Osteocyte (in vitro differentiated cells): ENCODE data around the gene HS1BP3. TPM values are rescaled to one million over a fixed set of nuclear protein-coding genes. Genes with fewer than 3 reads are reported as not detected.

Experiments used
- DNase-seq: peaks from one replicate; pipeline ENCODE4 v3.0.0; 2021; ENCODE audit warnings: mixed read lengths; ENCODE audit not compliant: unreplicated experiment; ENCODE audit errors: extremely low spot score
- H3K27ac Mint-ChIP-seq: one replicate; pipeline ENCODE4 v1.8.0; 2021; ENCODE audit warnings: mild to moderate bottlenecking, mixed read lengths; ENCODE audit not compliant: unreplicated experiment
- H3K27me3 Mint-ChIP-seq: one replicate; pipeline ENCODE4 v1.8.0; 2021; ENCODE audit warnings: mixed read lengths; ENCODE audit not compliant: unreplicated experiment
- H3K36me3 Mint-ChIP-seq: one replicate; pipeline ENCODE4 v1.8.0; 2021; ENCODE audit warnings: mixed read lengths; ENCODE audit not compliant: unreplicated experiment
- H3K4me1 Mint-ChIP-seq: one replicate; pipeline ENCODE4 v1.8.0; 2021; ENCODE audit warnings: mixed read lengths; ENCODE audit not compliant: unreplicated experiment
- H3K4me3 Mint-ChIP-seq: one replicate; pipeline ENCODE4 v1.8.0; 2021; ENCODE audit warnings: mild to moderate bottlenecking, moderate library complexity, mixed read lengths; ENCODE audit not compliant: unreplicated experiment
- H3K9me3 Mint-ChIP-seq: one replicate; pipeline ENCODE4 v1.8.0; 2021; ENCODE audit warnings: mixed read lengths; ENCODE audit not compliant: unreplicated experiment
- CTCF ChIP-seq: fragments of 200-600 bp; sonication (generic); IDR thresholded peaks from 2 replicates; pipeline ENCODE4 v1.5.0; 2021; ENCODE audit warnings: antibody characterized with exemption, mild to moderate bottlenecking, moderate library complexity
- total RNA-seq: library from RNA; stranded (reverse); gene quantifications from 2 replicates; pipeline ENCODE4 v1.2.1, GENCODE V29; 2021

Gene HS1BP3
- total RNA-seq, 1 donor from 2014 or later: 40.5 TPM

GRCh38 chr2:20585710-20586594, 64.9 kb downstream of the HS1BP3 start:
- no peaks in the 10 kb centered on the region for H3K36me3 Mint-ChIP-seq
- TF ChIP-seq CTCF: no peak

GRCh38 chr2:20585359-20585709, 65.6 kb downstream of the HS1BP3 start:
- Mint-ChIP-seq H3K9me3 (no peaks in the 10 kb centered on the region), H3K27ac (no peak overlapping the region), H3K36me3 (no peaks in the 10 kb centered on the region), H3K4me1 (peaks cover 45% of the 10 kb centered on the region), H3K4me3 (no peak overlapping the region), H3K27me3 (no peaks in the 10 kb centered on the region)
- TF ChIP-seq CTCF: no peak
- no peak for DNase-seq

More at GRCh38 chr2:20585710-20586594, 64.9 kb downstream of the HS1BP3 start:
- H3K9me3 Mint-ChIP-seq: no peaks in the 10 kb centered on the region
- H3K27me3 Mint-ChIP-seq: no peaks in the 10 kb centered on the region
- H3K27ac Mint-ChIP-seq: no peak overlapping the region
- no peak overlapping the region for H3K4me3 Mint-ChIP-seq
- DNase-seq: no peak
- H3K4me1 Mint-ChIP-seq: peaks cover 46% of the 10 kb centered on the region

DNA sequence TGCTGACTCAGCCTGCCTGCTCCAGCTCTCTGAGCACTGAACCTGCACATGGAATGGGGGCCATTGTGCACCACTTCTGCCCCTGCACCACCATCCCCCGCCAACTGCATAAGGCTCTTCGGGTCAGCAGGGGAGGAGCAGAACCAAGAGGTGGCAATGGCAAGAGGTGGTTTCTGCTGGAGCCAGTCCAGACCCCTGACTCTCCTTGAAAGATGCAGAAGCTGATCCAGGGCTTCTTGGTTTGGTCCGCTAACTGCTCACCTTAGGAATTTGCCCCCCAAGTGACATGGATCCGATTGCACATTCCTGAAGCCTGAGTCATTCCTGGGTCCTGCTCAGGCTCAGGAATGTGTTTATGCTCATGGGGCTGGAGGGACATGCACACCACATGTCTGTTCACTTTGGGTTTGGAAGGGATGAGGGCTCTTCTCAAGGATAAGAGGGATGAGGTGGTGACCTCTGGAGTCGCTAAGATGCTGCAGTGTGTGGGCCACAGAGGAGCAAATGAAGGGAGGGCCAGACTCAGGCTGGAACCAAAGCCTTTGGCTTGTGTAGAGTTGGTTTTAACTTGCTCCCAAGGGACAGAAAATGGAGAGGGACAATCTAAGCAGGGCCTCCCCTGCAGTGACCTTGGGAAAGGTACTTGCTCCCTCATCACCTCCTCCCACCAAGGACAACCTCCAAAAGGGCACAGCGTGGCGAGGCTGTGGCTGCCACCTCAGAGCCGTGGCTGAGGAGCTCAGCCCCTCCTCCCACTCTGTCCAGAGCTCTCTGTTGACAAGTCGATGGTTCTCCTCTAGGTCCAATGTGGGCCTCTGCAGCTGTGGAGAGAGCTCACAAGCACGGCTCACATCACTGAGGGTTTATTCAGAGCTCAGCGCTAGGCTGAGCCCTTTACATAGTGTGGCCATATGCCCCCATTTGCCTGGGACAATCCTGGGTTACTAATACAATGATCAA, 66.2 kb downstream of the HS1BP3 start:
- no peaks in the 10 kb centered on the region for H3K27me3 Mint-ChIP-seq
- H3K4me3 Mint-ChIP-seq: no peak overlapping the region
- H3K9me3 Mint-ChIP-seq: no peaks in the 10 kb centered on the region
- no peak for TF ChIP-seq CTCF
- no peak for DNase-seq
- peaks cover 44% of the 10 kb centered on the region for H3K4me1 Mint-ChIP-seq
- no peaks in the 10 kb centered on the region for H3K36me3 Mint-ChIP-seq
- H3K27ac Mint-ChIP-seq: peak overlapping the region; percentile 43

- H3K4me3 Mint-ChIP-seq: no peak overlapping the region
- H3K36me3 Mint-ChIP-seq: no peaks in the 10 kb centered on the region
- no peak for DNase-seq
- no peak for TF ChIP-seq CTCF
- H3K9me3 Mint-ChIP-seq: no peaks in the 10 kb centered on the region
- peak overlapping the region; percentile 43 for H3K27ac Mint-ChIP-seq
- peaks cover 46% of the 10 kb centered on the region for H3K4me1 Mint-ChIP-seq
- no peaks in the 10 kb centered on the region for H3K27me3 Mint-ChIP-seq
These were observed 66.9 kb downstream of the HS1BP3 start for GRCh38 chr2:20584045-20584398.

DNA sequence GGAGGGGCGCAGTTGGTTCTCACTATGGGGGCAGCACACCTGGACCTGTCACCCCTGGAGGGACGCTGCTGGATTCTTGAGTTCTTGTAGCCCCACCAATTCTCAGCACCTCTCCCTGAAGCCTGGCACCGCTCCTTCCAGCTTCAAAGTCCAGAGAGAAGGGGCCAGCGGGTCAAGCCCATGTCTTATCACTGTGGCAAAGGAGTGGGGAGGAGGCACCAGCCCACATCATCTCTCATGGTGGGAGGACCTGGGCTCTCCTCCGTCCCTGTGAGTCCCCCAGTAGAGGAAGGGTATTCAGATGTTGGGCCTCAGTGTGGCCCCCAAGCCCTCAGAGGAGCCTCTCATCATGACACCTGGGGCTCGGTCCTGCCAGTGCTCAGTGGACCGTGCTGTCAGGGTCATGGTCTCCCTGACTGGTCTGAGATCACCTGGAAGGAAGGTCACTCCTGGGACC, 67.4 kb downstream of the HS1BP3 start:
- H3K36me3 Mint-ChIP-seq: no peaks in the 10 kb centered on the region
- peaks cover 52% of the 10 kb centered on the region for H3K4me1 Mint-ChIP-seq
- TF ChIP-seq CTCF: no peak
- H3K27ac Mint-ChIP-seq: no peak overlapping the region
- no peaks in the 10 kb centered on the region for H3K27me3 Mint-ChIP-seq
- no peaks in the 10 kb centered on the region for H3K9me3 Mint-ChIP-seq
- no peak for DNase-seq
- H3K4me3 Mint-ChIP-seq: no peak overlapping the region
